Right cardiac atrium (tissue), 5 donors: ENCODE data around the gene EIF3D. TPM values are rescaled to one million over a fixed set of nuclear protein-coding genes. Genes with fewer than 3 reads are reported as not detected.

Experiments used
- ATAC-seq, 2 donors: fragments of 200-7000 bp; cut with Tn5 transposase; one replicate each; pipeline versions ENCODE4 v1.8.0 to v1.9.1; 2020; ENCODE audit warnings: moderate library complexity in 2 of 2, mild to moderate bottlenecking in 1 of 2
- DNase-seq, 3 donors: peaks; one replicate each; pipeline ENCODE4 v3.0.0-alpha.2; 2020
- H3K27ac ChIP-seq: one replicate; pipeline ENCODE4 v1.5.1; 2013; ENCODE audit warnings: mild to moderate bottlenecking, low read length, control low read depth, moderate library complexity
- H3K27me3 ChIP-seq: one replicate; pipeline ENCODE4 v1.6.1; 2013; ENCODE audit not compliant: control insufficient read depth, insufficient read depth
- H3K4me1 ChIP-seq: one replicate; pipeline ENCODE4 v1.6.1; 2013; ENCODE audit warnings: low read length; ENCODE audit not compliant: control insufficient read depth, insufficient read depth
- H3K4me3 ChIP-seq: one replicate; pipeline ENCODE4 v1.5.1; 2013; ENCODE audit warnings: low read length, control low read depth
- H3K9me3 ChIP-seq: one replicate; pipeline ENCODE4 v1.6.1; 2013; ENCODE audit warnings: low read length; ENCODE audit not compliant: control insufficient read depth
- WGBS: extraction: QIAGEN DNeasy Blood & Tissue Kit; methylation state at CpG from one replicate; pipeline ENCODE4 v1.1.7; 2013; 5-methylcytosine and 5-hydroxymethylcytosine counted together
- intact Hi-C, 4 donors: fragments of 100-400 bp; cut with DNase I; formaldehyde crosslinking; loops; one replicate each; pipeline versions ENCODE4 v1.11.0 to v1.14.0; 2022 to 2023
- polyA plus RNA-seq: library from polyadenylated mRNA; stranded (reverse); fragments of 200-250 nt; gene quantifications from one replicate; pipeline ENCODE4 v1.2.3, GENCODE V29; 2013
- total RNA-seq, 4 donors: library from RNA; stranded (reverse); fragmentation: NEBNext Ultra II Directional; extraction: Animal tissue kit (Norgen Biotek cat#: 25700); gene quantifications; one replicate each; pipeline ENCODE4 v1.2.1, GENCODE V29; 2021
- donor health status: healthy with polysubstance abuse.
- donor health status: DM: no; HTN: yes; CAD: no.
- donor health status: DM: no; HTN: no; CAD: no.
- donor health status: DM: no; HTN: yes; CAD: no; lungs with severe emphysema.
- donor health status: DM: yes; HTN: yes; CAD: no.

Gene EIF3D
- total and polyA plus RNA-seq, 5 donors, result 67.6 to 92.0 (median 83.3) TPM

DNA sequence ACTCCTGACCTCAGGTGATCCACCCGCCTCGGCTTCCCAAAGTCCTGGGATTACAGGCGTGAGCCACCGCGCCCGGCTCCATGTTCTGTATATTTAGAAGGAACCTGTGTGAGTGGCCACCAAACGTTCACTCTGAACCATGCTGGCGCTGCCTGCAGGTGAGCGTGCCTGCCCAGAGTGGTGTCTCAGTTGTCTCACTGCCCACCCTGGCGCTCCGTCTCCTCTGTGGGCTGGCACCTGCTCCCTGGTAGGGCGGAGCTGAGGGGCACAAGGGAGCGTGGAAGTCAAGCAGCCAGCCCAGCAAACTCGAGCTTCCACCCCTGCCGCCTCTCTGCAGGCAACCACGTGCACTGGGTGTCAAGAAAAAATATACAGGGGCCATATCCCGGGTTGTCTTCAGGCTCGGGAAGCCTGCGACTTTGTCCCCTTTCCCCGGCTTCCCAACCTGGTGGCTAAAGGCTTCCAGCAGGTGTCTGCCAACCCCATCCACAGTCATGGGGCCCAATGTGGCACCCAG is 64.2 kb downstream of the EIF3D start:
- peak overlapping the region; percentile 65 for H3K27ac ChIP-seq
- intact Hi-C loops, result loop anchor here in 3 of 4 donors (5.0 to 10.0 kb wide), 3 partner anchors 77 to 142 kb away; partner anchors contain the start of gene MYH9 (in 3 of the 3)
- DNase-seq, result peak in 1 of 3 donors; percentile 58
- no peak overlapping the region for H3K4me3 ChIP-seq
- WGBS, result 81% methylated on average over 20 of the region's 20 CpGs
- H3K27me3 ChIP-seq, result no peaks in the 10 kb centered on the region
- no peak for ATAC-seq
- no peaks in the 10 kb centered on the region for H3K9me3 ChIP-seq
- peaks cover 6% of the 10 kb centered on the region for H3K4me1 ChIP-seq

DNA sequence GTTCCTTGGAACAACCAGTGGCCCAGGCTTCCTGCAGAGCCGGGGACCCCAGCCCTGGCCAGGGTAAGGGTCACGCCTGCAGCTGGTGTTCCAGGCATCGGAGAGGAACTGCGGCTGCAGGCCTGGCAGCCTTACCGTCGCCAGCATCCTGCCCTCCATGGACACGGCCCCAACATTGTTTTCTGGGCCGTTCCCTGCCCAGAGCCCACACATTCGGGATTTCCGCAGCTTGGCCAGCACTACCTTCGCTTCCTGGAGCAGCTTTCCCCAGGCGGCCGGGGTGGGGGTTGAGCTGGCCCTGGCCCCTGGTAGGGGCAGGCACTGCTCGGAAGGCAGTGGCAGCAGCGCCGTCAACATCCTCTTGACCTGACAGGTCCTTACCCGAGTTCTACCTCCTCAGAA is 65.2 kb downstream of the EIF3D start:
- Histone ChIP-seq H3K9me3 (no peaks in the 10 kb centered on the region), H3K27ac (peak overlapping the region; percentile 91), H3K4me3 (no peak overlapping the region), H3K4me1 (peaks cover 6% of the 10 kb centered on the region), H3K27me3 (no peaks in the 10 kb centered on the region)
- DNase-seq (peak; percentile 68 to 89 (median 86)), ATAC-seq (peak; percentile 67 to 76)
- intact Hi-C loops, result loop anchor here in 1 of 4 donors (10.0 kb wide), 1 partner anchor 79 kb away; the partner anchor contains the start of gene MYH9
- 55% methylated on average over 17 of the region's 17 CpGs for WGBS

DNA sequence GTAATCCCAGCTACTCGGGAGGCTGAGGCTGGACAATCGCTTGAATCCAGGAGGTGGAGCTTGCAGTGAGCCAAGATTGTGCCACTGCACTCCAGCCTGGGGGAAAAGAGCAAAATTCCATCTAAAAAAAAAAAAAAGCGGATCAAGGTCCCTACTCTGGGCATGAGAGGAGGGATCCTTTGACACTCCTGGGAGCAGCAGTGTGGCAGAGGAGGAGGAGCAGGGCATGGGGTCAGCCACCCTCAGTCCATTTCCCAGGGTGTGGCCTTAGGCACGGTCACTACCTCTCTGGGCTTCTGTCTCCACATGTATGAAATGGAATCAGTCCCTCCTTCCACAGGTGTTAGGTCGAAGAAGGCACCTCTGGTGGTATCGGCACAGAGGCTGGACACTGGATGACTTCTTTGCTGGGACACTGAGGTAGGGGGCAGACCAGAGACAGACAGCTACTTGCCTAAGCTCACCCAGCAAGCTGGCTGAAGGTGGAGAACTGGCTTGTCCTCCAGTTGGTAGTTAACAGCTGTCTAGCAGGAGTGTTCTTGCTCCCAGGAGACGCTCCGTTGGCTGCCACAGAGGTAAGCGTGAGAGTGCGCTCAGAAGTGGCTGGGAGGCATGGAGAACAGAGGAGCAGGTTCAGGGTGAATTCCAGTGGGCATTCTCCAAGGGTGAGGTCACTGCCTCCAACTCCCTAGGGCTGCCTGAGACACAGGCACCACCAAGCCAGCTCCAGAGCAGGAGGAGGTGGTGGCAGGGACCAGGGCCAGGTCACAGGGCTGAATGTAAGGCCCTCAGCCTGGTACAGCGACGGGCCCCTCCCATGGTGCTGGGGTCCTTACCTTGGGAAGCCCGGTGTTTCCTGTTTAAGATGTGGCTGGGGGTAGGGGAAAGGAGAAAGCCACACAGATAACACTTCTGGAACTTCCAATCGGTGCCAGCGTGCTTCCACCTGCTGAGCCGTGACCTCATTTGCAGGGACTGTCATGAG is 67.0 kb downstream of the EIF3D start:
- peak in 1 of 2 donors; percentile 2 for ATAC-seq
- peaks cover 7% of the 10 kb centered on the region for H3K4me1 ChIP-seq
- no peaks in the 10 kb centered on the region for H3K27me3 ChIP-seq
- H3K4me3 ChIP-seq, result no peak overlapping the region
- H3K9me3 ChIP-seq, result no peaks in the 10 kb centered on the region
- intact Hi-C loops, result loop anchor here in 1 of 4 donors (10.0 kb wide), 1 partner anchor 77 kb away; the partner anchor contains the start of gene MYH9
- peak in 2 of 3 donors; percentile 48 to 50 for DNase-seq
- peak overlapping the region; percentile 61 for H3K27ac ChIP-seq
- 68% methylated on average over 16 of the region's 16 CpGs for WGBS

Other genes with a start within 250 kb of the EIF3D start
- gene MYH9, start 141.2 kb downstream of the EIF3D start, total RNA-seq, result 100 to 1,000 TPM; 140 to 224 (median 163) TPM
- 92.5 TPM for gene MYH9, start 141.2 kb downstream of the EIF3D start, polyA plus RNA-seq
- gene TXN2, start 47.5 kb downstream of the EIF3D start, total RNA-seq, result 100 to 1,000 TPM in 3 of 4 donors, 10 to 100 TPM in 1; 95.4 to 114 (median 105) TPM
- 133 TPM for gene TXN2, start 47.5 kb downstream of the EIF3D start, polyA plus RNA-seq
- 1 to 10 TPM; 4.7 to 9.0 (median 7.6) TPM for gene FOXRED2, start 22.1 kb downstream of the EIF3D start, total RNA-seq
- 3.8 TPM for gene FOXRED2, start 22.1 kb downstream of the EIF3D start, polyA plus RNA-seq
- not detected for gene CACNG2, start 174.6 kb upstream of the EIF3D start, total RNA-seq
- not detected for gene CACNG2, start 174.6 kb upstream of the EIF3D start, polyA plus RNA-seq
- 10 to 100 TPM; 24.1 to 37.6 (median 32.3) TPM for gene IFT27, start 247.0 kb upstream of the EIF3D start, total RNA-seq
- 32.5 TPM for gene IFT27, start 247.0 kb upstream of the EIF3D start, polyA plus RNA-seq